BE2C (cell line): ENCODE measurements around the gene FLNA.
A peak's percentile ranks its signal among the peaks of the same experiment; 100 is the strongest.

Experiments used
- DNase-seq: peaks from one replicate; pipeline ENCODE4 v3.0.0-alpha.2; 2020
- H3K27me3 ChIP-seq: fragments of 250-450 bp; sonication (Bioruptor Pico); 2 replicates; pipeline ENCODE4 v1.5.1; 2020; ENCODE audit warnings: mild to moderate bottlenecking
- H3K36me3 ChIP-seq: fragments of 250-450 bp; sonication (Bioruptor Pico); 2 replicates; pipeline ENCODE4 v1.5.1; 2020; ENCODE audit warnings: mild to moderate bottlenecking
- H3K4me1 ChIP-seq: fragments of 250-450 bp; sonication (Bioruptor Pico); 2 replicates; pipeline ENCODE4 v1.5.1; 2020
- H3K4me3 ChIP-seq: 2 replicates; pipeline ENCODE4 v1.5.1; 2011; ENCODE audit warnings: low read depth, low read length
- H3K9me3 ChIP-seq: fragments of 250-450 bp; sonication (Bioruptor Pico); 2 replicates; pipeline ENCODE4 v1.5.1; 2020
- CTCF ChIP-seq: IDR thresholded peaks from 2 replicates; pipeline ENCODE4 v1.5.1; 2012; ENCODE audit warnings: mild to moderate bottlenecking, low read depth, low read length

The FLNA gene

GRCh38 chrX:154369449-154370299 lies 4.8 kb downstream of the FLNA start:
- peaks cover 40% of the 10 kb centered on the region for H3K36me3 ChIP-seq
- peak; percentile 76 for DNase-seq
- TF ChIP-seq CTCF = no peak
- H3K9me3 ChIP-seq = no peaks in the 10 kb centered on the region
- no peaks in the 10 kb centered on the region for H3K27me3 ChIP-seq
- no peaks in the 10 kb centered on the region; the same call in none of the 2 replicates for H3K4me1 ChIP-seq
- peak overlapping the region; percentile 79 for H3K4me3 ChIP-seq

DNA sequence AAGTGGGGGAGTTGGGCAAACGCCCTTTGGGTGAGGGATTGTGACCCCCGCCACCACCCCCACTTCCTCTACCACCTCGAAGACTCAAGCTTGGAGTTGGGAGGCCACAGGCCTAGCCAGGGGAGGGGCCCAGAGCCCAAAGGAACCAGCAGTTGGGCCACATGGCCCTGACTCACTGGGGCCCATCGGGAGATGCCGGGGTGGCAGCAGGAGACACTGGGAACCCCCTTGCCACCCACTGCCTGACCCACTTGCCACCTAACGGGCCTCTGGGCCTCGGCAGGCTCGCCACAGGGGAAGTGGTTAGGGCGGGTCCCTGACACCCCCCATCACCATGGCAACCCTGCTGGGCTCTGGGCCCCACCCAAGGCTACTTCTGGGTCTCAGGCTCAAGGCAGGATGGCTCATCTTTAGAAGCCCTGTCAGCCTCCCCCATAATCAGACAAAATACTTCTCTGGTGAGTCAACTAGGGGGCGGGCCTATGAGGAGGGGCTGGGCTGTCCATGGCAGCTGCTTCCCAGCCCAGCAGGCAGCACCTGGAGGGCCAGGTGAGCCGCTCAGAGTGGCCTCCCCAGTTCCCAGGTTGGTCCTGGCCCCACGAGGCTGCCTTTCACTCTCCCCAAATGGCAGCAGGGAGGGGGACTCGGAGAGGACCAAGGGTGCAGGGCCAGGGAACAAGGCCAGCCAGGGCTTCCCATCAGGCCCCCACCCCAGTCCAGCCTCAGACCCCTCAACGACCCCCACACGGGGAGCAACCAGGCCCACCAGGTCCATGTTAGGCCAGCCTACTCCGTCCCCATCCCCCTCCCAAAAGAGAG lies 5.6 kb downstream of the FLNA start:
- no peaks in the 10 kb centered on the region for H3K9me3 ChIP-seq
- H3K4me1 ChIP-seq = no peaks in the 10 kb centered on the region; the same call in none of the 2 replicates
- no peak for TF ChIP-seq CTCF
- H3K4me3 ChIP-seq = peak overlapping the region; percentile 79
- H3K36me3 ChIP-seq = peaks cover 49% of the 10 kb centered on the region
- no peaks in the 10 kb centered on the region for H3K27me3 ChIP-seq
- peak; percentile 56 for DNase-seq

- Histone ChIP-seq H3K4me1 (no peaks in the 10 kb centered on the region; the same call in none of the 2 replicates), H3K36me3 (peaks cover 55% of the 10 kb centered on the region)
- TF ChIP-seq CTCF = no peak
Measured at GRCh38 chrX:154367474-154368308, 6.7 kb downstream of the FLNA start.

DNA sequence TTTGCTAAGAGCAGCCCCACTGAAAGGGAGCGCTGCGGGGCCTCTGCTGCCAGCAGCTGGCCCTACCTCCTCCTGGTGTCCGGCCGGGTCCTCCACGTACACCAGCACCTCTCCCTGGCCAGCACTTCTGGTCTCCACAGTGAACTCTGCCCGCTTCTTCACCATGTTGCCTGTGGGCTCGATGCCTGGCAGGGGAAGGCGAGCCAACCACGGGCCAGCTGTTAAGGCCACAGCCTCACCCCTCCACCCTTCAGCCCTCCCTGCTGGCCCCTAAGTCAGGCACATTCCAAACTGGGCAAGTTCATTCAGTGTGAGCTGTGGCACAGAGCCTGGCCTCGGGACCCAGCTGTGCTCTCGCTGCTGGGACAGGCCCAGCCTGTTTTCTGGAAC lies 7.8 kb downstream of the FLNA start:
- Histone ChIP-seq H3K4me1 (no peaks in the 10 kb centered on the region; the same call in none of the 2 replicates), H3K36me3 (peaks cover 66% of the 10 kb centered on the region), H3K4me3 (no peak overlapping the region), H3K27me3 (no peaks in the 10 kb centered on the region), H3K9me3 (no peaks in the 10 kb centered on the region)
- no peak for DNase-seq
- TF ChIP-seq CTCF = no peak

More at GRCh38 chrX:154367474-154368308, 6.7 kb downstream of the FLNA start:
- Histone ChIP-seq H3K9me3 (no peaks in the 10 kb centered on the region), H3K27me3 (no peaks in the 10 kb centered on the region), H3K4me3 (no peak overlapping the region)
- no peak for DNase-seq

GRCh38 chrX:154365997-154366665 lies 8.3 kb downstream of the FLNA start:
- TF ChIP-seq CTCF = no peak
- Histone ChIP-seq H3K27me3 (no peaks in the 10 kb centered on the region), H3K4me1 (no peaks in the 10 kb centered on the region; the same call in none of the 2 replicates), H3K4me3 (no peak overlapping the region), H3K36me3 (peaks cover 71% of the 10 kb centered on the region), H3K9me3 (no peaks in the 10 kb centered on the region)
- no peak for DNase-seq
